NB4 (cell line): ENCODE data around the gene NOP56.

Experiments
- MYC ChIP-seq: IDR thresholded peaks from 2 replicates; pipeline ENCODE4 v1.6.1; 2011; ENCODE audit warnings: low read depth, low read length
- POLR2A ChIP-seq: IDR thresholded peaks from 2 replicates; pipeline ENCODE4 v1.6.1; 2011; ENCODE audit warnings: mild to moderate bottlenecking; ENCODE audit not compliant: insufficient read length; ENCODE audit errors: extremely low read depth
- TF ChIP-seq, protein P1 (sequence below): IDR thresholded peaks from one replicate; pipeline ENCODE4 v1.5.1; 2012; ENCODE audit warnings: low read depth, low read length
- TF ChIP-seq, protein P2 (sequence below): IDR thresholded peaks from 2 replicates; pipeline ENCODE4 v1.6.1; 2011; ENCODE audit warnings: low read depth, low read length

GRCh38 chr20:2651772-2652723, at the start of gene NOP56:
- TF ChIP-seq, protein P1, sequence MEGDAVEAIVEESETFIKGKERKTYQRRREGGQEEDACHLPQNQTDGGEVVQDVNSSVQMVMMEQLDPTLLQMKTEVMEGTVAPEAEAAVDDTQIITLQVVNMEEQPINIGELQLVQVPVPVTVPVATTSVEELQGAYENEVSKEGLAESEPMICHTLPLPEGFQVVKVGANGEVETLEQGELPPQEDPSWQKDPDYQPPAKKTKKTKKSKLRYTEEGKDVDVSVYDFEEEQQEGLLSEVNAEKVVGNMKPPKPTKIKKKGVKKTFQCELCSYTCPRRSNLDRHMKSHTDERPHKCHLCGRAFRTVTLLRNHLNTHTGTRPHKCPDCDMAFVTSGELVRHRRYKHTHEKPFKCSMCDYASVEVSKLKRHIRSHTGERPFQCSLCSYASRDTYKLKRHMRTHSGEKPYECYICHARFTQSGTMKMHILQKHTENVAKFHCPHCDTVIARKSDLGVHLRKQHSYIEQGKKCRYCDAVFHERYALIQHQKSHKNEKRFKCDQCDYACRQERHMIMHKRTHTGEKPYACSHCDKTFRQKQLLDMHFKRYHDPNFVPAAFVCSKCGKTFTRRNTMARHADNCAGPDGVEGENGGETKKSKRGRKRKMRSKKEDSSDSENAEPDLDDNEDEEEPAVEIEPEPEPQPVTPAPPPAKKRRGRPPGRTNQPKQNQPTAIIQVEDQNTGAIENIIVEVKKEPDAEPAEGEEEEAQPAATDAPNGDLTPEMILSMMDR, result no peak
- peak; percentile 99 for TF ChIP-seq POLR2A
- TF ChIP-seq, protein P2, sequence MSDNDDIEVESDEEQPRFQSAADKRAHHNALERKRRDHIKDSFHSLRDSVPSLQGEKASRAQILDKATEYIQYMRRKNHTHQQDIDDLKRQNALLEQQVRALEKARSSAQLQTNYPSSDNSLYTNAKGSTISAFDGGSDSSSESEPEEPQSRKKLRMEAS, result peak; percentile 97
- peak; percentile 95 for TF ChIP-seq MYC
